ENCODE measurements around the gene INIP. TPM values are rescaled to one million over a fixed set of nuclear protein-coding genes. Genes with fewer than 3 reads are reported as not detected.
A peak's percentile ranks its signal among the peaks of the same experiment; 100 is the strongest.

Gene INIP
- total and polyA plus RNA-seq, 2 of the 13 experiments (the other 11 are each of a cell fraction or from before 2014, with no cell fraction given) = 13.6 to 28.6 TPM

GRCh38 chr9:112680731-112681402 lies 37.0 kb downstream of the INIP start:
- H3K27ac ChIP-seq (ENCODE audit: extremely low read length, insufficient read depth, low read length) = no peak overlapping the region
- ChIA-PET POLR2A (no interaction called here), CTCF (ENCODE audit: low intra/inter-chr PET ratio, low total read pairs) (no interaction called here)
- peak; percentile 42; the same call in 2 of the 3 replicates for ATAC-seq
- no peak overlapping the region for H2AFZ ChIP-seq (ENCODE audit: low read length)
- peak overlapping the region; percentile 12; the same call in 1 of the 2 replicates for H3K4me2 ChIP-seq (ENCODE audit: low read depth, low read length)
- 0 out of 5 replicates have a peak, but pooled peaks cover 0 to 2% of the 10 kb centered on the region in 2 experiments for H3K36me3 ChIP-seq (replicated peaks in 1 of 2; ENCODE audit: control insufficient read depth in 1 of 2, insufficient read depth in 2 of 2, low read length in 2 of 2)
- no TSS peak for BruUV-seq (replicated peaks)
- TF ChIP-seq ZNF335 (CRISPR knock-in tag; IDR thresholded peaks at IDR 0.05) = no peak
- no peak for TF ChIP-seq ZEB1 (IDR thresholded peaks at IDR 0.05; ENCODE audit: insufficient replicate concordance, low read depth)
- no peak for TF ChIP-seq NFIC (IDR thresholded peaks at IDR 0.05; ENCODE audit: low read length)
- TF ChIP-seq ZNF383 (CRISPR knock-in tag; IDR thresholded peaks at IDR 0.05; ENCODE audit: borderline replicate concordance) = no peak
- TF ChIP-seq ZNF569 (CRISPR knock-in tag; IDR thresholded peaks at IDR 0.05; ENCODE audit: borderline replicate concordance) = no peak
- TF ChIP-seq, protein P1, sequence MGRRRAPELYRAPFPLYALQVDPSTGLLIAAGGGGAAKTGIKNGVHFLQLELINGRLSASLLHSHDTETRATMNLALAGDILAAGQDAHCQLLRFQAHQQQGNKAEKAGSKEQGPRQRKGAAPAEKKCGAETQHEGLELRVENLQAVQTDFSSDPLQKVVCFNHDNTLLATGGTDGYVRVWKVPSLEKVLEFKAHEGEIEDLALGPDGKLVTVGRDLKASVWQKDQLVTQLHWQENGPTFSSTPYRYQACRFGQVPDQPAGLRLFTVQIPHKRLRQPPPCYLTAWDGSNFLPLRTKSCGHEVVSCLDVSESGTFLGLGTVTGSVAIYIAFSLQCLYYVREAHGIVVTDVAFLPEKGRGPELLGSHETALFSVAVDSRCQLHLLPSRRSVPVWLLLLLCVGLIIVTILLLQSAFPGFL (CRISPR knock-in tag; IDR thresholded peaks at IDR 0.05) = no peak
- no peak for TF ChIP-seq ZBTB46 (CRISPR knock-in tag; IDR thresholded peaks at IDR 0.05; ENCODE audit: borderline replicate concordance)
- no peak for TF ChIP-seq ZKSCAN1 (IDR thresholded peaks at IDR 0.05; ENCODE audit: low read length)
- no peak for TF ChIP-seq SMAD3 (CRISPR knock-in tag; IDR thresholded peaks at IDR 0.05)
- TF ChIP-seq HMG20B (CRISPR knock-in tag; conservative IDR thresholded peaks at IDR 0.05) = no peak
- no peak for TF ChIP-seq ZNF446 (CRISPR knock-in tag; IDR thresholded peaks at IDR 0.05)
- TF ChIP-seq SMARCC2 (IDR thresholded peaks at IDR 0.05) = no peak
- TF ChIP-seq PRPF4 (IDR thresholded peaks at IDR 0.05; ENCODE audit: low read depth, low read length, poor library complexity, severe bottlenecking) = no peak
- no peak for TF ChIP-seq ZNF614 (CRISPR knock-in tag; IDR thresholded peaks at IDR 0.05; ENCODE audit: borderline replicate concordance)
- no peak for TF ChIP-seq AFF4 (CRISPR knock-in tag; IDR thresholded peaks at IDR 0.05)
- WGBS (ENCODE audit: low lambda C conversion rate) = 61% methylated on average over 6 of the region's 6 CpGs
- H3K27me3 ChIP-seq (ENCODE audit: control insufficient read depth in 1 of 2, insufficient read depth in 2 of 2, low read length in 2 of 2) = no peaks in the 10 kb centered on the region
- no peaks in the 10 kb centered on the region for H3K79me2 ChIP-seq (ENCODE audit: insufficient read depth, low read length)
- in situ Hi-C loops (cut with HindIII; ENCODE audit: extremely low pct_ligation_motif_present, low pct_unique_long_range_greater_than_20kb) = no loop called here
- H3K9ac ChIP-seq (ENCODE audit: insufficient read depth, low read depth, low read length) = no peak overlapping the region
- no peak for FAIRE-seq
- H3K9me3 ChIP-seq (ENCODE audit: low read length) = peaks cover 6% of the 10 kb centered on the region; the same call in 1 of the 2 replicates
- DNase-seq (ENCODE audit: low spot score) = no peak
- H3K4me1 ChIP-seq (ENCODE audit: insufficient read depth, low read length) = peaks cover 8% of the 10 kb centered on the region; the same call in 1 of the 2 replicates
- no peaks in the 10 kb centered on the region for H4K20me1 ChIP-seq (ENCODE audit: insufficient read depth, low read length)
- intact Hi-C loops (cut with micrococcal nuclease; ENCODE audit: unreplicated experiment) = no loop called here
- H3K4me3 ChIP-seq (replicated peaks in 1 of 3; ENCODE audit: insufficient read depth in 1 of 3, low read depth in 2 of 3, low read length in 3 of 3) = no peak overlapping the region
